ENCODE measurements around the gene FGGY.

The FGGY gene

GRCh38 chr1:59755069-59755685, 458.3 kb downstream of the FGGY start:
- no peak for DNase-seq

- DNase-seq = no peak
These were observed 460.4 kb downstream of the FGGY start for GRCh38 chr1:59757197-59757747.

GRCh38 chr1:59759156-59759925, 462.4 kb downstream of the FGGY start:
- no peak for DNase-seq

GRCh38 chr1:59761443-59761842, 464.5 kb downstream of the FGGY start:
- no peak for DNase-seq

- no peak for DNase-seq
These were observed 466.5 kb downstream of the FGGY start for GRCh38 chr1:59763418-59763817.

GRCh38 chr1:59765011-59765730, 468.3 kb downstream of the FGGY start:
- no peak for DNase-seq

GRCh38 chr1:59766227-59766855, 469.4 kb downstream of the FGGY start:
- DNase-seq = no peak

- DNase-seq = no peak
These were observed 470.2 kb downstream of the FGGY start for GRCh38 chr1:59767119-59767518.

- DNase-seq = no peak
These were observed 472.2 kb downstream of the FGGY start for GRCh38 chr1:59768792-59769735.

GRCh38 chr1:59769736-59770095, 472.8 kb downstream of the FGGY start:
- no peak for DNase-seq

GRCh38 chr1:59771361-59771760, 474.5 kb downstream of the FGGY start:
- no peak for DNase-seq

- DNase-seq = no peak
These were observed 478.6 kb downstream of the FGGY start for GRCh38 chr1:59775480-59775879.

- no peak for DNase-seq
These were observed 480.3 kb downstream of the FGGY start for GRCh38 chr1:59776960-59777852.

- no peak for DNase-seq
These were observed 483.1 kb downstream of the FGGY start for GRCh38 chr1:59779949-59780348.

GRCh38 chr1:59788825-59789224, 491.9 kb downstream of the FGGY start:
- no peak for DNase-seq

- no peak for DNase-seq
These were observed 501.7 kb downstream of the FGGY start for GRCh38 chr1:59798600-59798999.

GRCh38 chr1:59803458-59804038, 506.7 kb downstream of the FGGY start:
- DNase-seq = no peak

- DNase-seq = no peak
These were observed 507.4 kb downstream of the FGGY start for GRCh38 chr1:59804301-59804700.

- DNase-seq = no peak
These were observed 508.7 kb downstream of the FGGY start for GRCh38 chr1:59805554-59805953.
